GM19025 (cell line): ENCODE results near the gene MYH10.

Experiments used
- ATAC-seq: cut with Tn5 transposase; IDR thresholded peaks from one replicate; pipeline ENCODE4 v1.9.1; 2021; ENCODE audit warnings: mild to moderate bottlenecking, low read depth, moderate library complexity; ENCODE audit not compliant: unreplicated experiment

Gene MYH10

GRCh38 chr17:8611137-8611536, 19.4 kb downstream of the MYH10 start:
- no peak for ATAC-seq

- ATAC-seq, result no peak
Measured at GRCh38 chr17:8610558-8610957, 20.0 kb downstream of the MYH10 start.

DNA sequence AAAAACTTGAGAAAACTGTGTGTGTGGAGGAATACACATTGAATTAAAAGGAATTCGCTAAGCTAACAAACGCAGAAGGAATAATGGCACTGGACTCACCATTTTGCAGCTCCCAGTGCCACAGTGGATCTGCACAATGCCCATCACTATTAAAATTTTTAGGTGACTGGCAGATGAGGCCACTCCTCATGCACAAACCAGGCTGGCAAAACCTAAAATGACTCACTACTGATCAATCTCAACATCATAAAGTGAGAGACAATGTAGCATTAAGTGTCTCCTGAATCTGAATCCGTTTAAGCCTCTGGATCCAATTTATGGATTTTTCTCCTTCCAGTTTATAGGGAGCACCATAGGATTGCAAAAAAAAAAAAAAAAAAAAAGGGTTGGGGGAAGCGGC, 20.6 kb downstream of the MYH10 start:
- no peak for ATAC-seq

- ATAC-seq, result no peak
Measured at GRCh38 chr17:8608001-8608400, 22.5 kb downstream of the MYH10 start.

DNA sequence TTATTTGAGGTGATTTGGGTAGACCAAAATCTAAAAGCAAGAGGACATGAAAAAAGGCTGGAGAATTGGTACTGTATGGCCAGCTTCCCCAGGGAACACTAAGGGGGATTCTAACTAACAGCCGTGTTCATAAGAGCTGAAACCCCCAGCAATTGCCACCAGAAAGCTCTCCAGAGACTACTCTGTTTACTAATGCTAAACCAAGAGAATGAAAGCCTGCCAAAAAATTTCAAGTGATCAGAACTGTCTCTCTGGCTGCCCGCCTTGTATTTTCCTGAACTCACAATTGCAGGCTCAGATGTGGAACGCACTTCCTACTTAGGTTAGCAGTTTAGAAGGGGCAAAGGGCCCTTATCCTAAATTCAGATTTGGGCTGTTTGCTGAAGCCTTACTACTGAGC, 24.1 kb downstream of the MYH10 start:
- ATAC-seq, result no peak

GRCh38 chr17:8602679-8603078, 27.8 kb downstream of the MYH10 start:
- ATAC-seq, result no peak

DNA sequence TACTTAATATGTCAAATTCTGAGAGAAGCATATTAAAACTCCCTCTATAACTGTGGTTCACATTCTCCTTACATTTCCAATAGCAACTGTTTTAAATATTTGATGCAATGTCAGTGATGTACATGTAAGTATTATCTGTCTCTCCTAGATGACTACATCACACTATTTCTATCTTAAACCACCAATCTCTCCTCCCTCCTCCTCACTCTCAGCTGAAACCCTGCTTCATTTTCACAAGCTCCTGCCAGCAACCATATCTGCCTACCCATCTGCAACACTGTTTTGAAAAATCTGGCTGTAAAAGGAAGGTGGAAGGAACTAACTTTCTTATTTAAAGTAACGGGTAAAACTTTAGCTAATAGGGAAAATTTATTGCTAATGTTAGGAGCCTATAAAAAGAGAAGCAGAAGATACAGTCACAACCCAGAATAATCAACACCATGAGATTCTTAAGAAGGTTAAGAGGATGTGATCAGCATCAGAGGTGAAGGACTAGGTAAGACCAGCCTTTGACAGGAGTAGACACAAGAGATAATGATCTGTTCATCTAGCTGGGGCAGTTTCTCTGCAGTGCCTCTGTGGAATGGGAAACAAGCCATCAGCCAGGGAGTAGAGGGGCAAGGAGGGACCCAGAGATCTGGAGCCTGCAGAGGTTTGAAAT, 31.0 kb downstream of the MYH10 start:
- no peak for ATAC-seq

DNA sequence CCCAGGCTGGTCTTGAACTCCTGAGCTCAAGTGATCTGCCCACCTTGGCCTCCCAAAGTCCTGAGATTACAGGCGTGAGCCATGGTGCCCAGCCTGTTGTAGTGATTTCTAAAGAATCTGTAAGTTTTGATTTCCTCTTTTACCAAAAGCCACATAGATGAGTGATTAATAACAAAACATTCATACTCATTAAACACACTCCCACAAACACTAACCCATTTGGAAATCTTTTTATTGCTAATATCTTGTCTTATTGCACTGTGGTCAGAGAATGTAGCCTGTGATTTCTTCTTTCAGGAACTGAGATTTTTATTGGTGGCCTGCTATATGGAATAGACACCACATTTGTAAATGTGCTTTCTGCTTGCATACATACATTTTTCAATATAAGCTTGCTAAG, 31.6 kb downstream of the MYH10 start:
- ATAC-seq, result no peak

- ATAC-seq, result no peak
Measured at GRCh38 chr17:8593830-8594229, 36.7 kb downstream of the MYH10 start.

GRCh38 chr17:8593276-8593675, 37.2 kb downstream of the MYH10 start:
- no peak for ATAC-seq

DNA sequence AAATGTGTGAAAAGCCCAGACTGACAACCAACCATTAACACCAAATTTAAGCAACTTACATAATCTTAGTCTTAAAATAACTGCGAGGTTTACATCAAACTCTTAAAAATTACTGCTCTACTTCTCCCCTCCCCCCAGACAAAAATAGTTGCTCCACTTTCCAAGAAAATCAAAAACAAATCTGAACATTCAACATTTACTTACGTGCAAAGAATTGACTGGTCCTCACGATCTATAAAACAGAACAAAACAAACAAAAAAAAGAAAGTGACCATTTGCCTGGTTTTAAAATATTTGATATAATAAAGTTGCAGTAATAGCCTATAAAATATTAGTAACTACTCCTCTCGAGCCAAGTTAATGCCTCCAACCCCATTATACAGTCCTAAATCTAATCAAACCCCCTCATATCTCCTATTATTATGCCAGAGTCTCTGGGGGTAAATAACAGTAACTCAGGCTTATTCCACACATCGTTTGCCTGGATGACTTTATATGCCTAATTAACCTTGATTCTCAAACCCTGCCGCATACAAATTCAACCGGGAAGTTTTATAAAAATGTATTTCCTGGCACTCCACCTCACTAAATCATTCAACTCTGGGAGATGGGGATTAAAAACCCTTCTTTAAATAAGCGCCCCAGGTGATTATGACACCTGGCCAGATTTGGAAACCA, 41.5 kb downstream of the MYH10 start:
- no peak for ATAC-seq

DNA sequence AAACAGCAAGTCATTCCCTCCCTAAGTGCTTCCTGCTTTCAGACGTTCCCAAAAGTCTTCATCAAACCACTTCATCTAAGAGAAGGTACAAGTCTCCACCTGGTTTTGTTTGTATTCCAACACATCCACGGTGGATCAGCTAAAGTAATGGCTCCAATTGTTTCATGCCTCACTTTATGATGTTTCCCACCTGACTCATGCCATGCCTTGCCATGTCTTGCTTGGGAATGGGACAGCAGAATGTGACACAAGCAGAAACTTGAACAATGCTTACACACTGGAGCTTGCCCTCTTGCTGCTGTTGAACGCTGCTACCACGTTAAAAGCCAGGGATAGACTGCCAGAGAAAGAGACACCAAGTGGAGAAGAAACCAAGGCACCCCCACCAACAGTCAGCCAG, 43.8 kb downstream of the MYH10 start:
- ATAC-seq, result no peak

DNA sequence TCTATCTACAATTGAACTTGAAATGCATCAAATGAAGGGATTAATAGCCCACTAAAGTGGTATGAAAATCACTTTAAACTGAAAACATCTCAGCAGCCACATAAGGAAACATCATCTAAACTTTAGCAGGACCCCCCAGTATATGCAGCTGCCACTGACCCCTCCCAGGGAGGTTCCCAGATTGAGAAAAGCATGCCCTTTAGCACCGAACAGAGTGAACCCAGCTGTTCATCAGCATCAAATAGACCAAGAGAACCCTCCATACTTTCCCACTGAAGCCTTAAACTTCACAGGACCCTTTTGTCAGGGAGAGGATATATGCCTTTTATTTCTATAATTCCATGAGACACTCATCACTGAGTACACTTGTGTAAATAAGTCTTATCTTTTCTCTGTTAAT, 44.6 kb downstream of the MYH10 start:
- no peak for ATAC-seq

DNA sequence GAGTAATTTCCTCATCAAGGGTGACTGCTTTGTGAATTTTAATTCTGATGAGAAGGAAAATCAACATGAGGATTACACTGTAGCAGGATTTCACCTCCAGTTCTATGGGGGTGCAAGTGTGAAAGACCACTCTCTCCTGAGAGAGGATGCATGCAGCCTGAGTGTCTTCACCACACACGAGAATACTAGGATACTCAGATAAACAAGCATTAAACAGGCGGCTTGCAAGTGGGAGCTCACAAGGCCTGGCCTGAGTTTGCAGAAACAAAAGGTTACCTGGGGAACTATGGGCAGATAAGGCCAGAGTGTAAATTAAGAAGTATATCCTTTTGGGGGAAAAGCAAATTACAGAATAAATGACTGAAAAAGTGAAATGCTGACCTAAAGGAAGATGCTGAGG, 46.6 kb downstream of the MYH10 start:
- no peak for ATAC-seq

DNA sequence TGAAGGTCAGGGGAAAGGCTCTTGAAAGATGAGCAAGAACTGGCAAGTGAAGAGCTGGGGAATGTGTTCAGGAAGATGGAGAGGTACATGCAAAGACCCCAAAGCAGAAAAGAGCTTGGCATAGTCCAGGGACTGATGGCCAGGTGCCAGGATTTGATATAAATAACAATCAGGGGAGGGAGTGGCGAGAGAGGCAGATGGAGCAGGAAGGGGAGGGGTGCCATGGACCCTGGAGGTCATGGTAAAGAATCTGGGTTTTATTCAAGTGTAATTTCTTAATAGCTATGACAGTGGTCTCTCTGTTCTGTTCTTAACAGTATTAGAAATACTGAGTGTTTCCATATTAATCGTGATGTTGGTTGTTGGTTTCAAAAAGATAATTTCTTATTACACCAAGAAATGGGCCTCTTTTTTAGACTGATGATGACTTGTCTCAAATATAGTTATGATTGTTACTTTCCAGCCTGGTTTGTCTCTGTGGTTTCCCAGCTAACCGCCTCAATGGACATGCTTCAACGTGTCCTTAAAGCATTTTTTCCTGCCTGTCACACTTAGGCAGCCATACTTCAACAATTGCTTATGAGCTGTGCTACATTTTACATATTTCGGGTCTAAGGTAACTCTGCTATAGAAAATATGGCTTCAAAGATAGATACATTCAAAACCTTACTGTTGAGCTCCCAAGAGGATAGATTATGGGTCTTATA, 49.4 kb downstream of the MYH10 start:
- no peak for ATAC-seq

DNA sequence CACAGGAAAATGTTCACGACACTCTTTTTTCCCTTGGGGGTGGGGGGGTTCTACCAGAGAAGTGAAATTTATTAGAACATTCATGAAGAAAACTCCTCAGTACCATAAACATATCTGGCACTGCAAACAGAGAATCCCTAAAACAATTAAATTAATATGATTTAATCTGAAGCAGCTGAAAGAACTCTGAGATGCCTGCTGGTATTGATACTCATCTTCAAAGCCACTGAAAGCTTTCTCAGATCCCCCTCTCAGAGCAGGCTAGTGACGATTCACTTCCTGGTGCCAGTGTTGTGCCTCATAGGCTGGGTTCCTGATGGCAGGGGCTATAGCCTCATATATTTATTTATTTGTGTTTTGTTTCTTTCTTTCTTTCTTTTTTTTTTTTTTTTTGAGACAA, 52.7 kb downstream of the MYH10 start:
- ATAC-seq, result no peak

- no peak for ATAC-seq
Measured at GRCh38 chr17:8576559-8577294, 53.8 kb downstream of the MYH10 start.

DNA sequence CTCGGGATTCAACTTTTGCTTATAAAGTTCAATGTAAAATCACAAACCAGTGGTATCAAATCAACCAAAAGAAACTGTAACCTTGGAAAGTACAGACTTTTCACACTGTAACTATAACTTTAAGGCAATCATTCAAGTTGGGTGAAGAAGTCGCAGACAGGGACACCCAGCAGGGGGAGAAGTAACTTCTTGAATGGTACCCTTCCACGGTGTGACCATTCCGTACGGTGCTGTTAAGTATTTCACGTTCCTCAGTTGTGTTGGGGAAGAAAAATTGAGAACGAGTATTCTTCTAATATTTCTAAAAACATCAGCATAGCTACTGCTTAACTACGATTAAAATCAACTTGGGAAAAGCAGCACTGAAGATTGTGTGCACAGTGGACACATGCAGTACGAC, 55.8 kb downstream of the MYH10 start:
- ATAC-seq, result no peak

DNA sequence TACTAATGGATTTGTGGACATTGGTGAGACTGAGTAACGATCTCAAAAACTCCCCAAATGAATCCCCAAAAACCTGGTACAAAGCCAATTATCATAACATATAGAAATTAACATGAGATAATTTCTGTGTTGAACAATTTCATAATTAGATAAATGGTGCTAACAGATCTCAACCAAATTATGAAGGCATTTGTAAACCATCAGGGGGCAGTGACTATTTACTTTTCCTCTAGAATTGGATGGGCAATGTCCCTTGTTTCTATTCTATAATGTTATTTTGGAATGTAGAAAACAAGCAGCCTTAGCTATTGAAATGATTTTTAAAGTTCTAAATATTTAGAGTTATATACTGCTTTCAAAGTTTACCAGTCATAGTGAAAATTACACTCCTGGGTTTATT, 57.8 kb downstream of the MYH10 start:
- ATAC-seq, result no peak

DNA sequence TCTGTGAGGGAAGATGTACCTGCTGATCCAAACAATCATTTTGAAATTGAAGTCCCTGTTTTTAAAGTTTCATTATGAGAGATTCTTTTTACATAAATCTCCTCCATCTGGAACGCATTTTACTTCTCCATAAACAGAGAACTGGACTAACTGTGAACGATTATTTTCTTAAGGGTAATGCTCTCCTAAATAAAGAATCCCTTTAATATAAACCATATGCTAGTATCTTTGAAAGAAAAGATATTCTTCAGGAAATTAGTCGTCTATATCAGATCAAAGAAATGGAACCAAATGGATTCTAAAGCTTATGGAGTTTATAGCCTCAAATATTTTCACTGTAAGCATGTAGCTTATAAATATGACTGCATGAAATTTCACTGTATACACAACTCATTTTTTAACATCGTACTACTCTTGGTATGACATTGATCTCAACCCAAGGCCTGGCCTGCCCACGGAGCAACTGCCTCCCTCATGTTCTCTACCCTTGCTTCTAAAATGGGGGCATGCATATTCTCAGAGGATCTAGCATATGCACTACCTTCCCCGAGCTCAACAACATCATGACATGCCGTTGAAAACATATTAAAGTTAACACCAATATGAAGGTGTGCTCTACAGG, 66.4 kb downstream of the MYH10 start:
- no peak for ATAC-seq
